Stomach smooth muscle (tissue), 2 donors: ENCODE measurements around the gene KRT79.

Experiments
- H3K27ac ChIP-seq: one replicate; pipeline ENCODE4 v1.7.0; 2013; ENCODE audit warnings: mild to moderate bottlenecking, low read length, inconsistent platforms
- H3K27me3 ChIP-seq, 2 donors: one replicate each; pipeline ENCODE4 v1.7.0; 2013; ENCODE audit warnings: low read length in 2 of 2; ENCODE audit not compliant: insufficient read depth in 2 of 2, control insufficient read depth in 1 of 2
- H3K36me3 ChIP-seq, 2 donors: one replicate each; pipeline ENCODE4 v1.7.0; 2013; ENCODE audit warnings: low read length in 2 of 2; ENCODE audit not compliant: control insufficient read depth in 2 of 2, insufficient read depth in 2 of 2
- H3K4me1 ChIP-seq: one replicate; pipeline ENCODE4 v1.7.0; 2013; ENCODE audit warnings: low read length; ENCODE audit not compliant: control insufficient read depth, insufficient read depth
- H3K4me3 ChIP-seq, 2 donors: one replicate each; pipeline ENCODE4 v1.7.0; 2013; ENCODE audit warnings: low read length in 2 of 2
- H3K9ac ChIP-seq, 2 donors: one replicate each; pipeline ENCODE4 v1.7.0; 2013; ENCODE audit warnings: low read length in 2 of 2, mild to moderate bottlenecking in 1 of 2
- H3K9me3 ChIP-seq, 2 donors: one replicate each; pipeline ENCODE4 v1.7.0; 2013; ENCODE audit warnings: low read length in 2 of 2; ENCODE audit not compliant: control insufficient read depth in 2 of 2
- donor health status: healthy.
- donor health status: Pancreatic carcinoma.

KRT79 gene

DNA sequence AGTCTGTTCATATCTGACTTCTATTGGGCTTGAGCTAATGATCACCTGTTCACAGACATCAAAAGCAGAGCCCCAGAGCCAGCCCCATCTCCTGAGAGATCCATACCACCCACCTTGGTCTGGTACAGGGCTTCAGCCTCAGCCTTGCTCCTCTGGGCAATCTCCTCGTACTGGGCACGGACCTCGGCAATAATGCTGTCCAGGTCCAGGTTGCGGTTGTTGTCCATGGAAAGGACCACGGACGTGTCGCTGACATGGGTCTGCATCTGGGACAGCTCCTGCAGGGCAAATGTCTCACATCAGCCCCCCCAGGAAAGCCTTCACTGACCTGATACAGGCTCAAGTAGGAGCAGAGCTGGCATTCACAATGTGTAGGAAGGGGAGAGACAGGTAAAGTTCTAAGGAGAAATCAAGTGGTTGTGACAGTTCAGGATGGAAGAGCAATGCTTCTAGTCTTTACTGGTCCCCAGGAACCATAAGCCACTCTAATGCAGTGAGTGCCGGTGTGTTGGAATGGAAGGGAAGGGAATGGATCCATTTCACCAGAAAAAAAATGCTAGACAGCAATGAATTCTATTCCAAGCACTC is 25.4 kb downstream of the KRT79 start:
- H3K4me3 ChIP-seq: no peak overlapping the region
- no peaks in the 10 kb centered on the region for H3K36me3 ChIP-seq
- no peak overlapping the region for H3K27ac ChIP-seq
- H3K9ac ChIP-seq: no peak overlapping the region
- no peaks in the 10 kb centered on the region for H3K9me3 ChIP-seq
- H3K4me1 ChIP-seq: no peaks in the 10 kb centered on the region
- H3K27me3 ChIP-seq: peaks cover 5 to 6% of the 10 kb centered on the region in 2 donors

- H3K27me3 ChIP-seq: peaks cover 5 to 6% of the 10 kb centered on the region in 2 donors
- no peak overlapping the region for H3K9ac ChIP-seq
- H3K9me3 ChIP-seq: no peaks in the 10 kb centered on the region
Measured at GRCh38 chr12:52807544-52808470, 26.3 kb downstream of the KRT79 start.

GRCh38 chr12:52806821-52807543 is 27.1 kb downstream of the KRT79 start:
- Histone ChIP-seq H3K4me1 (no peaks in the 10 kb centered on the region), H3K9me3 (no peaks in the 10 kb centered on the region), H3K27ac (no peak overlapping the region), H3K9ac (no peak overlapping the region), H3K27me3 (peaks cover 5 to 6% of the 10 kb centered on the region in 2 donors), H3K36me3 (no peaks in the 10 kb centered on the region), H3K4me3 (no peak overlapping the region)

More at GRCh38 chr12:52807544-52808470, 26.3 kb downstream of the KRT79 start:
- Histone ChIP-seq H3K4me1 (no peaks in the 10 kb centered on the region), H3K36me3 (no peaks in the 10 kb centered on the region), H3K27ac (no peak overlapping the region), H3K4me3 (no peak overlapping the region)

DNA sequence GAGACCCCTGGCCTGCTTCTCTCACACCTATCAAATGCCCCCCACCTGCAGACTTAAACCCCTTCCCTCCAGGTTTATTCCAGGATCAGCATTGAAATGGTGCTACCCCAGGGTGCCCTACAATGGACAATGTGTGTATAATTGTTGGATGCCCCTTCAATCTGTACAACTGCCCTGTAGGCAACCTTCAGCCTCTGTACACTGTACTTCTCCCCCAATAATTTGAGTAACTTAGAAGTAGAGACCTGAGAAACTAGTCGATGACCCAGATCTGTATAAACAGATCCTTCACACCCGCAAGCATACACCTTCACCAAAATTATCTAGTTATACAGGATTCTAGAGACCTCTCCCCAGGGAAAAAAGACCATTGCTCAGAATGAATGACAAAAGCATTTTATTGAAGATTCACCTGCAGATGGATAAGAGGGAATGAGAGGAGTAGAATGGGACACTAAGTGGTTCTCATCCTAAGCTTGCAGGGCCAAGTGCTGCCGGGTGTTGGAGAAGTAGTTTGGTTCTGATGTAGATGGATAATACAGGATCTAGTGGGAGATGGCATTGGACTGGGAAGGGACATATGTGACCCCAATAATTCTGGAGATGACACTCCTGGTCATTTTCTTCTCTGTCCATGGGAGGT is 27.8 kb downstream of the KRT79 start:
- Histone ChIP-seq H3K27me3 (peaks cover 5 to 6% of the 10 kb centered on the region in 2 donors), H3K4me1 (no peaks in the 10 kb centered on the region), H3K9me3 (no peaks in the 10 kb centered on the region), H3K27ac (no peak overlapping the region), H3K4me3 (no peak overlapping the region), H3K9ac (no peak overlapping the region), H3K36me3 (no peaks in the 10 kb centered on the region)

- H3K9me3 ChIP-seq: no peaks in the 10 kb centered on the region
- no peak overlapping the region for H3K27ac ChIP-seq
- H3K36me3 ChIP-seq: no peaks in the 10 kb centered on the region
- H3K9ac ChIP-seq: no peak overlapping the region
- H3K4me3 ChIP-seq: no peak overlapping the region
- H3K4me1 ChIP-seq: no peaks in the 10 kb centered on the region
- H3K27me3 ChIP-seq: peaks cover 5 to 6% of the 10 kb centered on the region in 2 donors
Measured at GRCh38 chr12:52805739-52806138, 28.4 kb downstream of the KRT79 start.

DNA sequence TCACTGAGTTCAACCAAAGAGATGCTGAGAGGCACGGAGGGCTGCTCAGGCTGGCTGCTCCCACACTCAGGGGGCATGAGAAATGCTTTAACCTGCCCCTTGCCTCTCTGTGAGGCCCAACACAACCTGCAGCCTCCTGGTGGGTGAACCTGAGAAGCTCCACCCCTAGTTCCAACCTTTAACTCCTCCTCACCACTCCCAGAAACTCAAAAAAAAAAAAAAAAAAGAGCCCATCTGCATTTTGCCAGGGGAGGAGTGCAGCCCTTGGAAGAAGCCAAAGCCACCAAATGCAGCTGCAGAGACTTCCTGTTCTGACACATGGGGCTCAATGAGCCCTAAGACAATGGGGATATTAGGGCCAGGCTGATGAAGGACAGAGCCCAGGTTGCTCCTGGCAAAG is 29.1 kb downstream of the KRT79 start:
- Histone ChIP-seq H3K27me3 (peaks cover 3 to 6% of the 10 kb centered on the region in 2 donors), H3K27ac (no peak overlapping the region), H3K4me3 (no peak overlapping the region), H3K36me3 (no peaks in the 10 kb centered on the region), H3K9ac (no peak overlapping the region), H3K9me3 (no peaks in the 10 kb centered on the region), H3K4me1 (no peaks in the 10 kb centered on the region)

- H3K27ac ChIP-seq: no peak overlapping the region
- no peaks in the 10 kb centered on the region for H3K36me3 ChIP-seq
- peaks cover 0 to under 1% of the 10 kb centered on the region in 2 donors for H3K27me3 ChIP-seq
- no peak overlapping the region for H3K9ac ChIP-seq
- H3K4me3 ChIP-seq: no peak overlapping the region
- H3K4me1 ChIP-seq: no peaks in the 10 kb centered on the region
- no peaks in the 10 kb centered on the region for H3K9me3 ChIP-seq
Measured at GRCh38 chr12:52802442-52802841, 31.7 kb downstream of the KRT79 start.

DNA sequence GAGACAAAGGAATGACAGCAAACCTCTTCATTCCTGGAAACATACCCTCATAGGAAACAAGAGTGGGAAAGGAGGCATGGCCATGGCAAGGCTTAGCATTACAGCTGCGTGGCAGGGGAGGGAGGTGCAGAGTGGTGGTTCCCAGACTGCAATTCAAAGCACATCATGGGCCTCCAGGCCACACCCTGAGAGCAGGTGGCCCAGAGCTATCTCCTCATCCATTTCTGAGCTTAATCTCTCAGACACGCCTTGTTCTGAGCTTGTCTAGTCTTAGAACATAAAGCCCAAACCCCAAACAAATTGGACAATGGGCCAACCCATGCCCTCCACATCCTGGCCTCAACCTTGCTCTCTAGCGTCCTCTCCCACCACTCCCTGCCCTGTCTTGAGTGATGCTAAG is 32.3 kb downstream of the KRT79 start:
- H3K9me3 ChIP-seq: no peaks in the 10 kb centered on the region
- no peaks in the 10 kb centered on the region for H3K36me3 ChIP-seq
- H3K4me3 ChIP-seq: no peak overlapping the region
- no peak overlapping the region for H3K27ac ChIP-seq
- no peaks in the 10 kb centered on the region for H3K4me1 ChIP-seq
- H3K27me3 ChIP-seq: no peaks in the 10 kb centered on the region
- no peak overlapping the region for H3K9ac ChIP-seq

DNA sequence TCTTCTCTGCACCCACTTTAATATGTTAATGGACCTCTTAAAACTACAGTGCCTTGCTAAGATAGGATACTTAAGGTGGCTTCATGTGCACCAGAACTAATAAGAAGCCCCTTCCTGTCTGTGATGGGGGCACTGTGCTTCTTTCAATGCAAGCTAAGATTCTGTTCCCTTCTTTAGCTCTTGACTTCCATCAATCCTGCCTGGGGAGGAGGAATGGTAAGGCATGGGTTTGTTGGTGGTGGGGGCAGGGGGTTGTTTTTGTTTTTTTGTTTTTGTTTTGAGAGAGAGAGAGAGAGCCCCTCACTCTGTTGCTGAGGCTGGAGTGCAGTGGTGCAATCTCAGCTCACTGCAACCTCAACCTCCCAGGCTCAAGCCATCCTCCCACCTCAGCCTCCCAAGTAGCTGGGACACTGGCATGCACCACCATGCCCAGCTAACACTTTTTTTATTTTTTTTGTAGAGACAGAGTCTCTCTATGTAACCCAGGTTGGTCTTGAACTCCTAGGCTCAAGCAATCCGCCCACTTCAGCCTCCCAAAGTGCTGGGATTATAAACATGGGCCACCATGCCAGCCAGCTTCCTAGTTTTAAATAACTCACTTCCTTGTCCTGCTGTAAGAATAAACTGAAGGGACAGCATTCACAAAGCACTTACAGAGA is 33.7 kb downstream of the KRT79 start:
- Histone ChIP-seq H3K36me3 (no peaks in the 10 kb centered on the region), H3K27ac (no peak overlapping the region)

More for the DNA sequence above, 33.7 kb downstream of the KRT79 start:
- Histone ChIP-seq H3K9ac (no peak overlapping the region), H3K27me3 (no peaks in the 10 kb centered on the region), H3K4me1 (no peaks in the 10 kb centered on the region), H3K9me3 (no peaks in the 10 kb centered on the region), H3K4me3 (no peak overlapping the region)
